Activated CD4-positive, alpha-beta T cell treated with anti-CD3 and anti-CD28 coated beads, Interleukin-10, Interleukin-2, amounts not matched to agents 100 ng/mL and 50 ng/mL, durations not matched to agents 16 hours and 8 hours (primary cell): ENCODE measurements around the gene LCMT1.
A peak's percentile ranks its signal among the peaks of the same experiment; 100 is the strongest.
"Not testable (repeated sequence)": the region's sequence is repeated elsewhere in the genome, so short reads cannot be mapped to it uniquely, and the experiment has no call there.

ENCODE experiments used
- DNase-seq: peaks from one replicate; pipeline ENCODE4 v3.0.0-alpha.2; 2020

Gene LCMT1

DNA sequence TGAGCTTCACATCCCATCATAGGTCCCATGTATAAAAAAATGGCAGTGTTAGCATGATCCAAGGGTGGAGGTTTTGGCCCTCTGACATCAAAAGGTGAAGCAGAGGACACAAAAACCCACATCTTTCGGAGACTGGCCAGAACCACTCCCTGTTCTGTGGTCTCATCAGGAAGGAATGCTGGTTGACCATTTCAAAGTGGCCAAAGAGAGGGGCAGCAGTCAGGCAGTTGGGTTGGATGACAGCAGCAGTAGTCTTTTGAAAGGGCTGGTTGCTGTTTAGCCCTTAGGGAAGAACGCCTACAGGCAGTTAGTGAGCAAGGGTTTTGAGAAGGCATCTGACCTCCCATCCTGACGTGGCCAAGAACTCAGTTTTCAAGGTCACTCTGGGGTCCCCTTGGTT is 40.5 kb downstream of the LCMT1 start:
- DNase-seq, result no peak

DNA sequence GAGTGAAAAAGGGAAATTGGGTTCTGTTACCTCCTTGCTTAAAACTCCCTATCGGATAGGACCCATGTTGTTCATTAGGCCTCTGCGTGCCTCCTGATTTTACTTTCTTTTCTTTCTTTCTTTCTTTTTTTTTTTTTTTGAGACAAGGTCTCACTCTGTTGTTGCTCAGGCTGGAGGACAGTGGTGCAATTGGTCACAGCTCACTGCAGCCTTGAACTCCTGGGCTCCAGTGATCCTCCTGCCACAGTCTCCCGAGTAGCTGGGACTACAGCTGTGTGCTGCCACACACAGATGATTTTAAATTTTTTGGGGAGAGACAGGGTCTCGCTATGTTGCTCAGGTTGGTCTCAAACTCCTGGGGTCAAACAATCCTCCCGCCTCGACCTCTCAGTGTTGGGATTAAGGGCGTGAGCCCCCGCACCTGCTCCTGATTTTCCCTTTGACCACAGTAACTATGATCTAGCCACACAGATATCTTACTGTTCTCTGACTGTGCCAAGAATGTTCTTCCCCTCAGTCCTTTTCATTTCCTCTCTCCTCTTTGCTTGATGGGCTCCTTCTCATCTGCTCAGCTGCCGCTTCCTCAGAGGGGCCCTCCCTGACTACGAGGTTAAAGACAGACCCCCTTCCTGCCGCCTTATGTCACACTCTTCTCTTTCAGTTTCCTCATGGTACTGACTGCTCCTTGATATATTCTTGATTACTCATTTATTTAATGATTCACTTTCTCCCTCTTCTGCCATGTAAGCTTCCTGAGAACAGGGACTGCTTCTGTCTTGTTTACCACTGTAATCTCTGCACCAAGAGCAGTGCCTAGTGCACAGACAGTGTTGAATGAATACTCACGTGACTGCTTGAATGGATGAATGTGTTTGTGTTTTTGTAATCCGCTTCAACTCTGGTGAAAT is 44.3 kb downstream of the LCMT1 start:
- peak; percentile 42 for DNase-seq

DNA sequence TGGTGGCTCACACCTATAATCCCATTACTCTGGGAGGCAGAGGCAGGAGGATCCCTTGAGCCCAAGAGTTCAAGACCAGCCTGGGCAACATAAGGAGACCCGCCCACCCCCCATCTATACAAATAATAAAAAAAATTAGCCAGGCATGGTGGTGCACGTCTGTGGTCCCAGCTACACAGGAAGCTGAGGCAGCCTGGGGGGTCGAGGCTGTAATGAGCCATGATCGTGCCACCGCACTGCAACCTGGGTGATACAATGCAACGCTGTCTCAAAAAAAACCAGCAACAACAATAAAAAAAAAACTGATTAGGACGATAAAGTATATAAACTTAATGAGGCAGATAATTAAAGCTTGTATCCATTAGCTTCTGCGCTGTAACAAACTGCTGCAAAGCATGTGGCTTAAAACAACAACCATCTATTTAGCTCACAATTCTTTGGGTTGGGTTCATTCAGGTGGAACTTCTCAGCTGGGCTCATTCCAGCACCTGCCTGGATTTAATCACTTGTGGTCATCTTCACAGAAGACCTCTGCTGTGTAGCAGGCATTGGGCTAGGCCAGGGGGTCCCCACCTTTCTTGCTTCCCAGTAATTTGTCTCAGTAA is 45.8 kb downstream of the LCMT1 start:
- no peak for DNase-seq

GRCh38 chr16:25158401-25158800 is 46.9 kb downstream of the LCMT1 start:
- DNase-seq, result no peak

- DNase-seq, result no peak
These were observed 50.3 kb downstream of the LCMT1 start for GRCh38 chr16:25161753-25162367.

DNA sequence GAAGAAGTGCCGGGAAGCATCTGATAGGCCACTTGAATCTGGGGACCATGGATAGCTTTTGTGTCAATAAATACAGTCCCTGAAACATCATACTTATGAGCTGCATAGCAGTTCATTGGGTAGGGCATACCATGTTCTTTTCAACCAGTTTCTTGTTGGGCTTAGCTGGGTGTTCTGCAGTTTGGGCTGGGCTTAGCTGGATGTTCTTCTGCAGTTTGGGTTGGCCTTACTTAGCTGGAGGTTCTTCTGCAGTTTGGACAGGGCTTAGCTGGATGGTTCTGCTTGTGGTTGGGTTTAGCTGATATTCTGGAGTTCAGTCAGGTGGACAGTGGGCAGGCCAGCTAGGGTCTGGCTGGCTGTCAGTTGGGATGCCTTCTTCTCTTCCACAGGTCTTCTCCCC is 52.1 kb downstream of the LCMT1 start:
- no peak for DNase-seq

DNA sequence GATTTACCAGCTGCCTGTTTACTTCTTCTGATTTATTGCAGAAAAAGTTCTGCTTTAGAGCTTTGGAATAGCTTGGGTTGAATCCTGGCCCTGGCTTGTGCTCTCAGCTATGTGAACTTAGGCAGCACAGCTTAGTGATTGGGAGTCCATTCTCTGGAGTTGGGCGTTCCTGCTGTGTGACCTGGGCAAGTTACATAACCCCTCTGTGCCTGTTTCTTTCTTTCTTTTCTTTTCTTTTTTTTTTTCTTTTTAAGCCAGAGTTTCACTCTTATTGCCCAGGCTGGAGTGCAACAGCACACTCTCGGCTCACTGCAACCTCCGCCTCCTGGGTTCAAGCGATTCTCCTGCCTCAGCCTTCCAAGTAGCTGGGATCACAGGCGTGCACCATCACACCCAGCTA is 53.7 kb downstream of the LCMT1 start:
- DNase-seq, result no peak

GRCh38 chr16:25167920-25168319 is 56.4 kb downstream of the LCMT1 start:
- not testable (repeated sequence) for DNase-seq

- no peak for DNase-seq
These were observed 59.8 kb downstream of the LCMT1 start for GRCh38 chr16:25171390-25171789.

- DNase-seq, result no peak
These were observed 61.3 kb downstream of the LCMT1 start for GRCh38 chr16:25172831-25173230.

DNA sequence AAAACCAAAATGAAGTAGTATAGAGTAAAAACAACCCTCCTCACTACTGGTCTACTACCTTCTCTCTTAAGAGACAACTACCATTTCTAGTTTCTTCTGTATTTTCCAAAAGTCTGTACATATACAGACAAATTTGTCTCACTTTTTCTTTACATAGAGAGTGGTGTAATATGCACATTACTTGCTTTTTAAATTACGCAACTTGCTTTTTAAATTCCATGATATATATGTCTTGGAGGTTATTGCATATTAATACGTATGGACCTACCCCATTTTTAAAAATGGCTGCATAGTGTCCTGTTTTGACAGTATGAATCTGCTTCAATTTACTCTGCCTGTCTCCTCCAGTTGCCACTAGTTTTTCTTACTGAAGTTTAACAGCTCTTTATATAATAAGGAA is 62.7 kb downstream of the LCMT1 start:
- DNase-seq, result no peak

GRCh38 chr16:25176136-25176535 is 64.6 kb downstream of the LCMT1 start:
- no peak for DNase-seq

- no peak for DNase-seq
These were observed 65.9 kb downstream of the LCMT1 start for GRCh38 chr16:25177512-25177830.

DNA sequence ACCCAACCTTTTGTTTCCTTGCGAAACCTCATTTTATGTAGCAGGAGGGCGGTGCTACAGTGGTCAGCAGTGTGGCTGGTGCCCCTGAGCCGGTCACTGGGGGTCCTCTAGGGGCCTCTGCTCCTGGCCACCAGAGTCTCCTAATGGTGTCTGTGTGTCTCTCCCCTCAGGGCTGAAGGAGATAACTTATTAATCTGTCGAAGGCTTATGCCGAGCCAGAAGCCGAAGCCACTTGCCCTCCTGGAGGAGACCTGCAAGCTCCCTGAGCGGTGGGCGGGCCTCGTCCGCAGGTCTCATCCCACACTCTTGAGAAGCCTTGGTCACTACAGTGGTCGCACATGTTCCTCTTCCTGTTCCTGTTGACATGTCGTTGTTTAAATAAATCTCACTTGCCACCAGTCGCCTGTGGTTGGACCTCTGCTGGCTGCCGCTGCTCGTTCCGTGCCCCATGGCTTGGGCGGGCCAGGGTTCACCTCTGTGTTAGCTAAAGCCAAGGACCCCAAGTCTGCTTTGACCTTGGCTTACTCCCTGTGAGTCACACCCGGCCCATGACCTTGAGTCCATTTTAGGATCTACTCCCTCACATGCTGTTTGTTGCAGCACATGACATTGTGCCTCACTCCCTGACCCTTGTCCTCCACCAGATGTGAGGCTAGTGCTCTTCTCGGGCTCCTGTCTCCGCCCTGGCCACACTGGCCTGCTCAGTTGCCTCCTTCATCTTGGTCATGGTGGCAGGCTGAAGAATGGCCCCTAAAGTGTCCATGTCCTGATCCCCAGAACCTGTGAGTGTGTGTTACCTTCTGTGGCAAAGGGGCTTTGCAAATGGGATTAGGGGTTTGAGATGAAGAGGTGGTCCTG is 66.5 kb downstream of the LCMT1 start:
- DNase-seq, result no peak

DNA sequence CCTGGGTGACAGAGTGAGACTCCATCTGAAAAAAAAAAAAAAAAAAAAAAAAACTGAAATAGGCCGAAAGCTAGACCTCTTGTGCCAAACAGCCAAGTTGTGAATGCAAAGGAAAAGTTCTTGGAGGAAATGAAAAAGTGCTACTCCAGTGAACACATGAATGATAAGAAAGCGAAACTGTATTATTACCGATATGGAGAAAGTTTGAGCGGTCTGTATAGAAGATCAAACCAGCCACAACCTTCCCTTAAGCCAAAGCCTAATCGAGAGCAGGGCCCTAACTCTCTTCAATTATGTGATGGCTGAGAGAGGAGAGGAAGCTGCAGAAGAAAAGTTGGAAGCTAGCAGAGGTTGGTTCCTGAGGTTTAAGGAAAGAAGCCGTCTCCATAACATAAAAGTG is 69.7 kb downstream of the LCMT1 start:
- peak; percentile 20 for DNase-seq

GRCh38 chr16:25184771-25185170 is 73.2 kb downstream of the LCMT1 start:
- no peak for DNase-seq

DNA sequence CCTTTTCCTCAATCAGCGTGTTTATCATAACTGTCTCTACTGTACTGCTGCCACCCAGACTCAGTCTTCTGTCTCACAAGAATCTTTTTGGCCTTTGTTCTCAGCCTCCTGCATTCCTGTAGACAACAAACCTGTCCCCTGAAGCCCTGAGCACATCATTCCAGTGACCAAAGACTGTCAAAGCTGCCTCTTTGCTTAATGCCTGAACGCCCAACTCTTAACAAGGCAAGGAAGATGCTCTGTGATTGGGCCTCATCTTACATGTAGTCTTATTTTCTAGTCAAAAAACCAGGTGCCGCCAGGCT is 75.9 kb downstream of the LCMT1 start:
- no peak for DNase-seq

DNA sequence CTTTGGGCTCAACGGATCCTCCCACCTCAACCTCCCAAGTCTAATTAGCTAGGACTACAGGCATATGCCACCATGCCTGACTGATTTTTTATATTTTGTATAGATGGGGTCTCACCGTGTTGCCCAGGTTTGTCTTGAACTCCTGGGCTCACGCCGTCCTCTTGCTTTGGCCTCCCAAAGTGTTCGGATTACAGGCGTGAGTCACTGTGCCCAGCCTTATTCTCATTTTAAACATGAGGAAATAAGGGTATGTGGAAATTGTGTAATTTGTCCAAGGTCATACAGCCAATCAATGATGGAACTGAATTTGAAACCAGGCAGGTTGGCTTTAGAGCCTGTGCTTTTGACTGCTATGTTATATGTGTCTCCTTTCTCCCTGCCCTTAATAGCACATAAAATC is 77.8 kb downstream of the LCMT1 start:
- no peak for DNase-seq

DNA sequence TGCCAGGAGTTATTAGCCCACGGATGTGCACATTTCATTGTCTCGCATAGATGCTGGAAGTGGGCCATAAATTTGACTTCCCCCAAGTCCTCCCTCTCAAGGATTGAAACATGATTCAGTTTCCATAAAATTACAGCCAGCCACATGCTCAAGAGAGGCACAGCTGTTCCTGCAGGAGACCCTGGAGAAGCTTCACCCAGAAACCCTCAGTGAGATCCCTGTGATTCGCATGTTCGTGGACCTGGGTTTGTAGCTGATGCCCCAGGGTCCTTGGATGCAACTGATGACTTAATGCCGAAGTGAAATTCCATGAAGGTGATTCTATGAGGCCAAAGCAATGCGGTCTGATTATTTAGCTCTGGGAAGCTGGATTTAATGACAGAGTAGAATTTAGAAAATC is 80.6 kb downstream of the LCMT1 start:
- no peak for DNase-seq

GRCh38 chr16:25194273-25194878 is 82.8 kb downstream of the LCMT1 start:
- no peak for DNase-seq

DNA sequence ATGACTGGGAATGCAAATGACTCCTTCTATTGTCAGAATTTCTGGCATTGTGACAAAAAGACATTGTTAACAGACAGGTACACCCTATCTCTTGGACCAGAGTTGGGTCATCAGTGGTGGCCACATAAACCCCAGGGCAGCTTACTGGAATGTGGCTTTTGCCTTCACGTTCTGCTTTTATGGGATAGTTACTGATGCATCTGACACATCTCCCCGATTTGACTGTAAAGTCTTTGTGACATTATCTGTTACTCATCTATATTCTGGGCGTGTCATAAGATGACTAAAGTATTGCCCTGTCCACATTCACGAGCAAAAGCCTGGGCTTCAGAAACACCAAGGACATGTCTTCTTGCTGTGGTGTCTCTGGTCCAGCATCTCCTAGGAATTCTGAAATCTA is 86.5 kb downstream of the LCMT1 start:
- no peak for DNase-seq

DNA sequence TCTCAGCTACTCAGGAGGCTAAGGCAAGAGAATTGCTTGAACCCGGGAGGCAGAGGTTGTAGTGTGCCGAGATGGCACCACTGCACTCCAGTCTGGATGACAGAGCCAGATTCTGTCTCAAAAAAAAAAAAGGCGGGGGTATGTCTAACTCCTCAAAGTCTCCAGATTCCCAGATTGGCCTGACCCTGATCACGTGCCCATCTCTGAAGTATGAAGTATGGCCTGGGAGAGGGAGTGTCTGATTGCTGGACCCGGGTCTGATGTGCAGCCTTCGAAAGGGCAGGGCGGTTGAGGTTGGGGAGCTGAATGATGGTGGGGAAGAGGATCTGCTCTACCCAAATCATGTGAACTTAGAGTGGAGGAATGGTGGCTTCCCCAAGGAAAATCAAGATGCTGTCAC is 87.9 kb downstream of the LCMT1 start:
- DNase-seq, result no peak

- peak; percentile 23 for DNase-seq
These were observed 99.2 kb downstream of the LCMT1 start for GRCh38 chr16:25210758-25211157.
